ENCODE results near the gene RPL12.

The RPL12 gene

GRCh38 chr9:127447416-127448111, 3.6 kb downstream of the RPL12 start:
- no peak overlapping the region for H3K4me3 ChIP-seq (ENCODE audit: low read length)
- H3K36me3 ChIP-seq (ENCODE audit: control insufficient read depth, insufficient read depth, low read length), result peaks cover 40% of the 10 kb centered on the region
- no peaks in the 10 kb centered on the region for H3K9me3 ChIP-seq (ENCODE audit: control insufficient read depth, low read length)
- no peak overlapping the region for H3K9ac ChIP-seq (ENCODE audit: low read length)
- no peaks in the 10 kb centered on the region for H3K27me3 ChIP-seq (ENCODE audit: control insufficient read depth, insufficient read depth, low read length)
- peaks cover 22% of the 10 kb centered on the region for H3K4me1 ChIP-seq (ENCODE audit: control insufficient read depth, insufficient read depth, low read length)

GRCh38 chr9:127446713-127447415, 4.3 kb downstream of the RPL12 start:
- no peak overlapping the region for H3K4me3 ChIP-seq (ENCODE audit: low read length)
- H3K36me3 ChIP-seq (ENCODE audit: control insufficient read depth, insufficient read depth, low read length), result peaks cover 40% of the 10 kb centered on the region

GRCh38 chr9:127445851-127446712, 5.1 kb downstream of the RPL12 start:
- Histone ChIP-seq H3K27me3 (ENCODE audit: control insufficient read depth, insufficient read depth, low read length) (no peaks in the 10 kb centered on the region), H3K36me3 (ENCODE audit: control insufficient read depth, insufficient read depth, low read length) (peaks cover 40% of the 10 kb centered on the region), H3K9ac (ENCODE audit: low read length) (no peak overlapping the region), H3K4me1 (ENCODE audit: control insufficient read depth, insufficient read depth, low read length) (peaks cover 15% of the 10 kb centered on the region), H3K4me3 (ENCODE audit: low read length) (no peak overlapping the region), H3K9me3 (ENCODE audit: control insufficient read depth, low read length) (no peaks in the 10 kb centered on the region)

More at GRCh38 chr9:127446713-127447415, 4.3 kb downstream of the RPL12 start:
- Histone ChIP-seq H3K9me3 (ENCODE audit: control insufficient read depth, low read length) (no peaks in the 10 kb centered on the region), H3K9ac (ENCODE audit: low read length) (no peak overlapping the region), H3K27me3 (ENCODE audit: control insufficient read depth, insufficient read depth, low read length) (no peaks in the 10 kb centered on the region), H3K4me1 (ENCODE audit: control insufficient read depth, insufficient read depth, low read length) (peaks cover 16% of the 10 kb centered on the region)

- no peak overlapping the region for H3K9ac ChIP-seq (ENCODE audit: low read length)
- no peaks in the 10 kb centered on the region for H3K27me3 ChIP-seq (ENCODE audit: control insufficient read depth, insufficient read depth, low read length)
- H3K36me3 ChIP-seq (ENCODE audit: control insufficient read depth, insufficient read depth, low read length), result peaks cover 40% of the 10 kb centered on the region
- H3K9me3 ChIP-seq (ENCODE audit: control insufficient read depth, low read length), result no peaks in the 10 kb centered on the region
- H3K4me1 ChIP-seq (ENCODE audit: control insufficient read depth, insufficient read depth, low read length), result peaks cover 12% of the 10 kb centered on the region
- no peak overlapping the region for H3K4me3 ChIP-seq (ENCODE audit: low read length)
These were observed 6.0 kb downstream of the RPL12 start for GRCh38 chr9:127444921-127445850.

GRCh38 chr9:127444283-127444920, 6.8 kb downstream of the RPL12 start:
- Histone ChIP-seq H3K9ac (ENCODE audit: low read length) (no peak overlapping the region), H3K27me3 (ENCODE audit: control insufficient read depth, insufficient read depth, low read length) (no peaks in the 10 kb centered on the region), H3K36me3 (ENCODE audit: control insufficient read depth, insufficient read depth, low read length) (peaks cover 40% of the 10 kb centered on the region), H3K4me3 (ENCODE audit: low read length) (no peak overlapping the region), H3K4me1 (ENCODE audit: control insufficient read depth, insufficient read depth, low read length) (peaks cover 5% of the 10 kb centered on the region), H3K9me3 (ENCODE audit: control insufficient read depth, low read length) (no peaks in the 10 kb centered on the region)

- H3K4me3 ChIP-seq (ENCODE audit: low read length), result no peak overlapping the region
- no peak overlapping the region for H3K9ac ChIP-seq (ENCODE audit: low read length)
- H3K9me3 ChIP-seq (ENCODE audit: control insufficient read depth, low read length), result no peaks in the 10 kb centered on the region
- H3K4me1 ChIP-seq (ENCODE audit: control insufficient read depth, insufficient read depth, low read length), result no peaks in the 10 kb centered on the region
- no peaks in the 10 kb centered on the region for H3K27me3 ChIP-seq (ENCODE audit: control insufficient read depth, insufficient read depth, low read length)
- H3K36me3 ChIP-seq (ENCODE audit: control insufficient read depth, insufficient read depth, low read length), result peaks cover 18% of the 10 kb centered on the region
These were observed 12.8 kb downstream of the RPL12 start for GRCh38 chr9:127438394-127438793.

GRCh38 chr9:127437497-127438264, 13.5 kb downstream of the RPL12 start:
- H3K36me3 ChIP-seq (ENCODE audit: control insufficient read depth, insufficient read depth, low read length), result peaks cover 18% of the 10 kb centered on the region
- no peaks in the 10 kb centered on the region for H3K9me3 ChIP-seq (ENCODE audit: control insufficient read depth, low read length)
- H3K9ac ChIP-seq (ENCODE audit: low read length), result no peak overlapping the region
- no peak overlapping the region for H3K4me3 ChIP-seq (ENCODE audit: low read length)
- no peaks in the 10 kb centered on the region for H3K4me1 ChIP-seq (ENCODE audit: control insufficient read depth, insufficient read depth, low read length)
- H3K27me3 ChIP-seq (ENCODE audit: control insufficient read depth, insufficient read depth, low read length), result no peaks in the 10 kb centered on the region

GRCh38 chr9:127430415-127430814, 20.8 kb downstream of the RPL12 start:
- no peak overlapping the region for H3K4me3 ChIP-seq (ENCODE audit: low read length)
- H3K9ac ChIP-seq (ENCODE audit: low read length), result no peak overlapping the region
- no peaks in the 10 kb centered on the region for H3K9me3 ChIP-seq (ENCODE audit: control insufficient read depth, low read length)
- no peaks in the 10 kb centered on the region for H3K27me3 ChIP-seq (ENCODE audit: control insufficient read depth, insufficient read depth, low read length)
- peaks cover 5% of the 10 kb centered on the region for H3K4me1 ChIP-seq (ENCODE audit: control insufficient read depth, insufficient read depth, low read length)
- peaks cover 6% of the 10 kb centered on the region for H3K36me3 ChIP-seq (ENCODE audit: control insufficient read depth, insufficient read depth, low read length)

GRCh38 chr9:127428348-127428747, 22.9 kb downstream of the RPL12 start:
- H3K27me3 ChIP-seq (ENCODE audit: control insufficient read depth, insufficient read depth, low read length), result no peaks in the 10 kb centered on the region
- no peak overlapping the region for H3K9ac ChIP-seq (ENCODE audit: low read length)
- H3K4me1 ChIP-seq (ENCODE audit: control insufficient read depth, insufficient read depth, low read length), result peaks cover 11% of the 10 kb centered on the region
- no peaks in the 10 kb centered on the region for H3K9me3 ChIP-seq (ENCODE audit: control insufficient read depth, low read length)
- no peaks in the 10 kb centered on the region for H3K36me3 ChIP-seq (ENCODE audit: control insufficient read depth, insufficient read depth, low read length)
- no peak overlapping the region for H3K4me3 ChIP-seq (ENCODE audit: low read length)

GRCh38 chr9:127426756-127427155, 24.4 kb downstream of the RPL12 start:
- Histone ChIP-seq H3K27me3 (ENCODE audit: control insufficient read depth, insufficient read depth, low read length) (no peaks in the 10 kb centered on the region), H3K36me3 (ENCODE audit: control insufficient read depth, insufficient read depth, low read length) (no peaks in the 10 kb centered on the region), H3K9me3 (ENCODE audit: control insufficient read depth, low read length) (no peaks in the 10 kb centered on the region), H3K9ac (ENCODE audit: low read length) (no peak overlapping the region), H3K4me1 (ENCODE audit: control insufficient read depth, insufficient read depth, low read length) (peaks cover 23% of the 10 kb centered on the region), H3K4me3 (ENCODE audit: low read length) (no peak overlapping the region)

All from mucosa of stomach (tissue), 1 donor.